ENCODE measurements around the gene OR1C1.
"Not testable (repeated sequence)": the region's sequence is repeated elsewhere in the genome, so short reads cannot be mapped to it uniquely, and the experiment has no call there.

The OR1C1 gene

GRCh38 chr1:247760456-247760855 is at the start of gene OR1C1:
Gene OR1C1, minus strand, starts transcription at chr1:247760556. Its CDS starts 2,150 bp downstream, at chr1:247758406.
- Histone ChIP-seq H3K27ac (no peak within 1 kb of the TSS), H3K27me3 (no peaks in the 10 kb centered on the region), H3K9me3 (no peaks in the 10 kb centered on the region), H3K4me3 (no peak within 1 kb of the TSS), H3K4me1 (no peaks in the 10 kb centered on the region), H3K36me3 (no peaks in the 10 kb centered on the region)
- intact Hi-C loops (cut with DNase I; ENCODE audit: low total_unique reads), result no loop called here
- no peak for TF ChIP-seq CTCF (IDR thresholded peaks at IDR 0.05)
- DNase-seq, result no peak

- intact Hi-C loops (cut with DNase I; ENCODE audit: low total_unique reads), result no loop called here
- H3K4me3 ChIP-seq, result no peak overlapping the region
- H3K27me3 ChIP-seq, result no peaks in the 10 kb centered on the region
- no peak overlapping the region for H3K27ac ChIP-seq
- H3K9me3 ChIP-seq, result no peaks in the 10 kb centered on the region
- no peak for DNase-seq
- no peaks in the 10 kb centered on the region for H3K36me3 ChIP-seq
- TF ChIP-seq CTCF (IDR thresholded peaks at IDR 0.05), result no peak
- no peaks in the 10 kb centered on the region for H3K4me1 ChIP-seq
Measured at GRCh38 chr1:247797518-247797917, 37.2 kb upstream of the OR1C1 start.

- TF ChIP-seq CTCF (IDR thresholded peaks at IDR 0.05), result no peak
- Histone ChIP-seq H3K4me1 (no peaks in the 10 kb centered on the region), H3K27ac (no peak overlapping the region), H3K27me3 (no peaks in the 10 kb centered on the region), H3K4me3 (no peak overlapping the region), H3K36me3 (no peaks in the 10 kb centered on the region), H3K9me3 (no peaks in the 10 kb centered on the region)
- intact Hi-C loops (cut with DNase I; ENCODE audit: low total_unique reads), result no loop called here
- no peak for DNase-seq
Measured at GRCh38 chr1:247769603-247770002, 9.2 kb upstream of the OR1C1 start.

- H3K36me3 ChIP-seq; DNase-seq; H3K27ac ChIP-seq; intact Hi-C loops (cut with DNase I; ENCODE audit: low total_unique reads); H3K4me3 ChIP-seq; H3K4me1 ChIP-seq; H3K9me3 ChIP-seq; H3K27me3 ChIP-seq: not testable (repeated sequence)
Measured at GRCh38 chr1:247754311-247754710, 6.0 kb downstream of the OR1C1 start.

GRCh38 chr1:247749870-247750269 is 10.5 kb downstream of the OR1C1 start:
- Histone ChIP-seq H3K9me3 (peaks cover 0 to 3% (median 0%) of the 10 kb centered on the region in 3 donors), H3K4me1 (no peaks in the 10 kb centered on the region), H3K27ac (no peak overlapping the region), H3K27me3 (no peaks in the 10 kb centered on the region), H3K4me3 (no peak overlapping the region), H3K36me3 (no peaks in the 10 kb centered on the region)
- DNase-seq, result no peak
- TF ChIP-seq CTCF (IDR thresholded peaks at IDR 0.05), result no peak
- intact Hi-C loops (cut with DNase I; ENCODE audit: low total_unique reads), result no loop called here

- Histone ChIP-seq H3K27me3 (no peaks in the 10 kb centered on the region), H3K27ac (no peak within 1 kb of the TSS), H3K4me3 (no peak within 1 kb of the TSS), H3K9me3 (peaks cover 0 to 3% (median 0%) of the 10 kb centered on the region in 3 donors), H3K4me1 (no peaks in the 10 kb centered on the region), H3K36me3 (no peaks in the 10 kb centered on the region)
- no peak for DNase-seq
- intact Hi-C loops (cut with DNase I; ENCODE audit: low total_unique reads), result no loop called here
- no peak for TF ChIP-seq CTCF (IDR thresholded peaks at IDR 0.05)
Measured at GRCh38 chr1:247748041-247748440, 12.3 kb downstream of the OR1C1 start, which contains the start of gene OR14A2. Gene OR14A2, minus strand, starts transcription at chr1:247748141.
